Effector memory CD8-positive, alpha-beta T cell (primary cell): ENCODE results near the gene THSD7A.
"Not testable (repeated sequence)": the region's sequence is repeated elsewhere in the genome, so short reads cannot be mapped to it uniquely, and the experiment has no call there.

ENCODE experiments used
- ATAC-seq: fragments of 150-1000 bp; cut with Tn5 transposase; replicated peaks from 2 replicates; pipeline ENCODE4 v1.10.0; 2021; ENCODE audit warnings: mild to moderate bottlenecking, moderate library complexity
- DNase-seq, 3 experiments: peaks; one replicate each; pipeline ENCODE4 v3.0.0; 2021
- H3K27ac Mint-ChIP-seq, 2 donors: one replicate each; pipeline ENCODE4 v1.8.0; 2022; ENCODE audit warnings: mild to moderate bottlenecking in 2 of 2, mixed read lengths in 2 of 2, moderate library complexity in 2 of 2
- H3K27me3 Mint-ChIP-seq, 2 donors: one replicate each; pipeline ENCODE4 v1.8.0; 2022; ENCODE audit warnings: mixed read lengths in 2 of 2
- H3K36me3 Mint-ChIP-seq: one replicate; pipeline ENCODE4 v1.8.0; 2022; ENCODE audit warnings: mild to moderate bottlenecking, moderate library complexity, mixed read lengths; ENCODE audit not compliant: insufficient read depth
- H3K4me1 Mint-ChIP-seq, 2 donors: one replicate each; pipeline ENCODE4 v1.8.0; 2022; ENCODE audit warnings: low read depth in 2 of 2, mixed read lengths in 2 of 2
- H3K4me3 Mint-ChIP-seq, 2 donors: one replicate each; pipeline ENCODE4 v1.8.0; 2022; ENCODE audit warnings: mild to moderate bottlenecking in 2 of 2, mixed read lengths in 2 of 2, moderate library complexity in 2 of 2
- H3K9me3 Mint-ChIP-seq, 2 donors: one replicate each; pipeline ENCODE4 v1.8.0; 2022; ENCODE audit warnings: mixed read lengths in 2 of 2

The THSD7A gene

DNA sequence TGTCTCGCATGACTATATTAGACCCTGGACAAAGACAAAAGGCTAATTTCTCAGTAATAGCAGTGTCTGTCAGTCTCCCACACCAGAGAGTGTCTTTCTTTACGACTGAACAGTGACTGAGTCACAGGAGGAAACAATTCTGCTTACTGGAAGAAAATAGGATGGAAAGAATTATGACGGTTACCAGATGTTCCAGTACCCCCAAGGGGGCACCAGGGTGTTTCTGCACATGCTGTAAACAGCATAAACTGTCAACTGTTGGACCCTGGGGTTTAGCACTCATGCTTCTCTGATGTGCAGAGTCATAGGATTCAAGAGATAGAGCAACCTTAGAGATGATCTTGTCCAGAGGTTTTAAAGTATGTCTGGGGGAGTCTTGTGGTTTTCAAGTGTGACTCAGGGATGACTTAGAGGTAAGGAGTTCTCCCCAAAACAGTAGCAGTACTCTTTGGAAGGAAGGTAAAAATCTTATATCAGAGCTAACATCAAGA, 291.7 kb downstream of the THSD7A start:
- Mint-ChIP-seq H3K27ac (no peak overlapping the region), H3K9me3 (peaks cover 0 to 8% of the 10 kb centered on the region in 2 donors), H3K36me3 (no peaks in the 10 kb centered on the region), H3K27me3 (no peaks in the 10 kb centered on the region), H3K4me1 (no peaks in the 10 kb centered on the region), H3K4me3 (no peak overlapping the region)
- ATAC-seq (no peak), DNase-seq (no peak)

DNA sequence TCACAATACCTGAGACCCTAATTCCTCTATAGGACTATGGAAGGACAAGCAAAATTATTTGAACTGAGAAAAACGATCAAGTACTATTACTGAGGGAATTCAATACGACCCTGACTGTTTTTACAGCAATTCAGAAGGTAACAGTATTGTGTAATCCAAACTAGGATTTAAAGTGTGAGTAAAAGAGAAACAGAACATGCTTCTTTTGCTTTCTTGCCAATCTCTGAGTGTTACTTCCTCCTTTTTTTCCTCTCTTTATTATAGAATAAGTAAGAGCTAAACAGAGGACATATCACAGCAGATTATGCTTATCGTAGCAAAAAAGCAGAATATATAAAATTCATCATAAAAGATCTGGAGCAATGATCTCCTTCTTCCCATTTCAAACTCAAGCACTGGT, 292.1 kb downstream of the THSD7A start:
- Mint-ChIP-seq H3K36me3 (no peaks in the 10 kb centered on the region), H3K27me3 (no peaks in the 10 kb centered on the region), H3K4me1 (no peaks in the 10 kb centered on the region), H3K27ac (no peak overlapping the region), H3K9me3 (peaks cover 0 to 8% of the 10 kb centered on the region in 2 donors), H3K4me3 (no peak overlapping the region)
- DNase-seq (no peak), ATAC-seq (no peak)

DNA sequence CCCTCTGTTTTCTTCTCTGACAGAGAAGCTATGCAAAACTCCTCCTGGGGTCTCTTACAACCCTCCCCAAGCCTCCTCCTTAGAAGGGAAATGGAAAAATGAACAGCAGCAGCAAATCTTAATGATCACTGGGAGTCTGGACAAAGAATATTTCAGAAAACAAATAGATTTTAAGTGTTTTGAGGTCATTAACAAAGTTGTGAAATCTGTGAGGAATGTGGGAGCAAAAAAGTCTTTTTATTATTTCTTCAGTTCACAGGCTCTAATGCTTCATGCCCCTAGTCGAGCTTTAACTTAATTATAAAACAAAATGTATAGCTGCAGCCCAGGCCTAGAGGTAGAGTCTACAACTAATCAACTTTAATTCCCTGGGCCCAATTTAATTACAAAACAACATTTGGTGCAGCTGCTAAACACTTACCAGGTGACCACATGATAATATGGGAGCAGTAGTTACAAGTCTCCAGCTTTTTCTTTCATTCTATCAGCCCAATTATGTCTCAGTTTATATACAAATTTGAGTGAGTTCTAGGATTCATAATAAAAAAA, 293.2 kb downstream of the THSD7A start:
- no peaks in the 10 kb centered on the region for H3K4me1 Mint-ChIP-seq
- no peak overlapping the region for H3K4me3 Mint-ChIP-seq
- no peak for DNase-seq
- no peaks in the 10 kb centered on the region for H3K36me3 Mint-ChIP-seq
- H3K27me3 Mint-ChIP-seq, result no peaks in the 10 kb centered on the region
- H3K27ac Mint-ChIP-seq, result no peak overlapping the region
- peaks cover 0 to 8% of the 10 kb centered on the region in 2 donors for H3K9me3 Mint-ChIP-seq
- no peak for ATAC-seq

DNA sequence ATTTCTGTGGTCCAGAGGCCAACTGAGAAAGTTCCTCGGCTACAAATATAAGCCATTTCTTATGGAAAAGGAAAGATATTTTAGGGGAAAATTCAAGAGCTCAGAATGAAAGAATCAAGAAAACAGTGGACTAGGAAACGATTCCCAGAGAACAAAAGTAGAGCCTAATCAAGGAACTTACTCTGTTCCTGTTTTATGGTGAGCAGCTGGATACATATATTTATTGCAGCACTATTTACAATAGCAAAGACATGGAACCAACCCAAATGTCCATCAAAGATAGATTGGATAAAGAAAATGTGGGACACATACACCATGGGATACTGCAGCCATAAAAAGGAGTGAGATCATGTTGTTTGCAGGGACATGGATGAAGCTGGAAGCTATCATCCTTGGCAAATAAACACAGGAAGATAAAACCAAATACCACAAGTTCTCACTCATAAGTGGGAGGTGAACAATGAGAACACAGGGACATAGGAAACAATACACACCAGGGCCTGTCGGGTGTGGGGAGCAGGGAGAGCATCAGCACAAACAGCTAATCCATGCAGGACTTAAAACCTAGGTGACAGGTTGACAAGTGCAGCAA, 298.7 kb downstream of the THSD7A start:
- H3K27ac Mint-ChIP-seq, result no peak overlapping the region
- ATAC-seq (no peak), DNase-seq (no peak)
- peaks cover 4 to 21% of the 10 kb centered on the region in 2 donors for H3K9me3 Mint-ChIP-seq
- no peak overlapping the region for H3K4me3 Mint-ChIP-seq
- no peaks in the 10 kb centered on the region for H3K36me3 Mint-ChIP-seq
- no peaks in the 10 kb centered on the region for H3K4me1 Mint-ChIP-seq
- H3K27me3 Mint-ChIP-seq, result no peaks in the 10 kb centered on the region

DNA sequence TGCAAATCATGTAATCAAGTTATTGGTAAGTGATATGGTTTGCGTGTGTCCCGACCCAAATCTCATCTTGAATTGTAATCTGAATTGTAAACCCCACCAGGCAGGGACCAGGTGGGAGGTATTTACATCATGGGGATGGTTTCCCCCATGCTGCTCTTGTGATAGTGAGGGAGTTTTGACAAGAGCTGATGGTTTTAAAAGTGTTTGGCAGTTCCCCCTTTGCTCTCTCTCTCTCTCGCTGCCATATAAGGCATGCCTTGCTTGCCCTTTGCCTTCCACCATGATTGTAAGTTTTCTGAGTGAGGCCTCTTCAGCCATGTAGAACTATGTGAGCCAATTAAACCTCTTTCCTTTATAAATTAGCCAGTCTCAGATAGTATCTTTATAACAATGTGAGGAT, 302.6 kb downstream of the THSD7A start:
- Mint-ChIP-seq H3K36me3 (no peaks in the 10 kb centered on the region), H3K4me1 (no peaks in the 10 kb centered on the region), H3K27me3 (no peaks in the 10 kb centered on the region), H3K4me3 (no peak overlapping the region), H3K27ac (no peak overlapping the region), H3K9me3 (peaks cover 4 to 13% of the 10 kb centered on the region in 2 donors)
- no peak for ATAC-seq
- no peak for DNase-seq

DNA sequence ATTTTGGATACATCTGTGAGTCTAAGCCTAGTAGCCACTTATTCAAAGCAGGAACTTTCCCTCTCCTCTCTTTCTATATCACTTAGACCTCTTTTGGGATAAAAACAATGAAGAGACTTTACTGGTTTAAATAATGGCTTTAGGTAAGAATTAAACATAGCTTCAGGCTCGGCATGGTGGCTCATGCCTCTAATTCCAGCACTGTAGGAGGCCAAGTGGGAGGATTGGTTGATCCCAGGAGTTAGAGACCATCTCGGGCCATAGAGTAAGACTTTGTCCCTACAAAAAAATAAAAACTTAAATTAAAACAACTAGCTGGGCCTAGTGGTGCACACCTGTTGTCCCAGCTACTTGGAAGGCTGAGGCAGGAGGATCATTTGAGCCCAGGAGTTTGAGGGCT, 304.3 kb downstream of the THSD7A start:
- Mint-ChIP-seq H3K27ac (no peak overlapping the region), H3K9me3 (peaks cover 4 to 13% of the 10 kb centered on the region in 2 donors), H3K36me3 (no peaks in the 10 kb centered on the region), H3K4me1 (no peaks in the 10 kb centered on the region), H3K27me3 (no peaks in the 10 kb centered on the region), H3K4me3 (no peak overlapping the region)
- no peak for DNase-seq
- ATAC-seq, result no peak

DNA sequence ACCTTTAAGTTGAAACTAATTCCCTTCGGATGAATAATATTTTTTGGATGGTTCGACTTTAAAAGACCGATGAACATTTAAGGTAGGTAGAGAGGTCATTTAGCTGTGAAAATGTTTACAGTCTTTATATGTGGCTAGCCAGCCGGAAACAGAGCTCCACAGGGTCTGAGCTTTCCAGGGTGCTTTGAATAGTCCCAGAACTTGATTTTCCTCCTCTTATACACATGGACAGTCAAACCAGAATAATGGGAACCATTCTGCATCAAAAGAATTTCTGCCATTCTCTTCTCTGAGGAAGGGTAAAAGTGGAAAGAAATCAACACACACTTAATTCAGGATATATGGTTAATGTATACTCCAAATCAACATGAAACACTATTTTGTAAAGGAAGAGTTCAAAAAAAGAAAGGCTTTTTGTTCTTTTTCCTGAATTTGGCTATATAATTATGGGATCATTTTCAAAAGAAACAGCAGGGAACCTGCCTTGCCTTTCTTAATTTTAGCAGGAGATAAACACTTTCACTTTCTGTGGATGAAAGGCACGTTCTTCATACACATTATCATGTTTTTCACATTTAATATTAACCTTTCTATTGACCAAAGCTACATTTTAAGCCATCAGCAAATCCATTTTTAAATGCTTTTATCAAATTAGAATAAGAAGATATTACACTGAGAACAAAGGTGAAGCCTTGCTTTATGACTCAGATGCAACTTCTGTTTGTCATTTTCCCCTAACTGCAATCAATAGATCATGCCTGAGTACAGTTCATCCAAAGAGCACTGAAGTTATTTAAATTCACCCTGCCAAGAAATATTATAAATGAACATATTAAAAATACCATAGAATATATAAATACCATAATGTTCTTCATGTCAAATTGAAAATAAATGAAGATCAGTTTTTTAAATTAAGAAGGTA, 307.3 kb downstream of the THSD7A start:
- H3K27me3 Mint-ChIP-seq, result no peaks in the 10 kb centered on the region
- DNase-seq (no peak), ATAC-seq (no peak)
- H3K4me3 Mint-ChIP-seq, result no peak overlapping the region
- H3K4me1 Mint-ChIP-seq, result no peaks in the 10 kb centered on the region
- peaks cover 0 to 6% of the 10 kb centered on the region in 2 donors for H3K9me3 Mint-ChIP-seq
- no peaks in the 10 kb centered on the region for H3K36me3 Mint-ChIP-seq
- H3K27ac Mint-ChIP-seq, result no peak overlapping the region

DNA sequence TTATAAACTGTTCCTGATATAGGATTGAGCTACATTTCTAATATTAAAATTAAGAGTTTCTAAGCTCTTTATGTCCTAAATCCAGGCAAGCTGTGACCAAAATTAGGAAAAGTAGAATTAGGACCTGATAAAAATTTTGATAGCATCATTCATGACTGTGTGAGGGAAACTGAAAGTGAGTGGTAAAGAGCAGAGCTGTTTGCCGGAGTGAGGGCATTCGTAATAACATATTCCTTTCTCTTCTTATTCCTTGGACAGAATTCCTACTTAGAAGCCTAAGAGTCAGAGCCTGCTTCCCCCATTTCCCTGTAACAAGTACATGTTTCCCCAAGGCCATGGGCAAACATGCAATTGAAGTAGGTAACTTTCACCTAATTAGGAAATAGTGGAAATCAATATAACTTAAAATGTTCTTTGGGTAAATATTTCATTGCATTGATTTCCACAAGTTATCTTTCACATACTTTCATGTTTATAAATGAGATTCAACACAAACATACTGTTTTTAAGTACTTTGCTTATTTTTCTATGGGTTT, 310.0 kb downstream of the THSD7A start:
- H3K27ac Mint-ChIP-seq, DNase-seq, H3K4me3 Mint-ChIP-seq, H3K27me3 Mint-ChIP-seq, H3K9me3 Mint-ChIP-seq, H3K36me3 Mint-ChIP-seq, H3K4me1 Mint-ChIP-seq, ATAC-seq: not testable (repeated sequence)

DNA sequence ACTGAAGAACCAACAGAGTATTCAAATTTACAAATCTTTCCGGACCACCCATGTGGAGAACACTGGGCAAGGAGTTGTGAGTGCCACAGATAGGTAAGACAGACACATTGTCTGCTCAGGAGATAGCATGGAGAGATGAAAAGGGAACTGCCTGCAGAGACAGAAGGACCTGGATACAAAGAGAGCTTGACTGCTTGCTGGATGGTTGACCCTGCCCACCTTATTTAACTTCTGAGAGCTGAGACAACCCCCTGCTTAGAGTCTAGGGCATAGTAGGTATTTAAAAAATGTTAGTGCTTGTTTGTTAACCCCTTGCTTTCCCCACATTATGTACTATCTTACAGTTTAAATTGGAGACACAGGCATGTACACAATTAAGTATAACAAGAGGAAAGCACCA, 314.1 kb downstream of the THSD7A start:
- DNase-seq, result no peak
- Mint-ChIP-seq H3K4me3 (no peak overlapping the region), H3K9me3 (peaks cover 0 to 8% of the 10 kb centered on the region in 2 donors), H3K4me1 (no peaks in the 10 kb centered on the region), H3K27ac (no peak overlapping the region), H3K36me3 (no peaks in the 10 kb centered on the region), H3K27me3 (no peaks in the 10 kb centered on the region)
- ATAC-seq, result no peak

DNA sequence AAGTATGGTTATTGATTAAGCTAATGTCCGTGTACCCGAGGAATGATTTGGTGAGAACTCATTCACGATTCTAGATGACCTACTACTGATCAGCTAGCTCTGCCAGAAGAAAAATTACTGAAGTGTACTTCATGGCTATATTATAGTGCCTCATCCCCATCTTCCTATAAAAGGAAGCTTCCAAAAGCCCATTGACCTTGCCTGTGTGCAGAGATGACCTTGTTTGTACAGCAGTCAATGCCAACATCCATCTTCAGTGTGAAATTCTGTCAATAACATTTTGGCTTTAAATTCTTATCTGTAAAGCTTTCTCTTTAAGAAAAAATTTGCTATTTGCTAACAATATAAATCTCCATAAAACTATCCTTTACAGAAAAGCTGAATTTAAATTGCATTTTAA, 315.7 kb downstream of the THSD7A start:
- H3K36me3 Mint-ChIP-seq, result no peaks in the 10 kb centered on the region
- peaks cover 0 to 13% of the 10 kb centered on the region in 2 donors for H3K9me3 Mint-ChIP-seq
- no peak for ATAC-seq
- no peak overlapping the region for H3K4me3 Mint-ChIP-seq
- no peak overlapping the region for H3K27ac Mint-ChIP-seq
- no peaks in the 10 kb centered on the region for H3K27me3 Mint-ChIP-seq
- H3K4me1 Mint-ChIP-seq, result no peaks in the 10 kb centered on the region
- DNase-seq, result no peak

DNA sequence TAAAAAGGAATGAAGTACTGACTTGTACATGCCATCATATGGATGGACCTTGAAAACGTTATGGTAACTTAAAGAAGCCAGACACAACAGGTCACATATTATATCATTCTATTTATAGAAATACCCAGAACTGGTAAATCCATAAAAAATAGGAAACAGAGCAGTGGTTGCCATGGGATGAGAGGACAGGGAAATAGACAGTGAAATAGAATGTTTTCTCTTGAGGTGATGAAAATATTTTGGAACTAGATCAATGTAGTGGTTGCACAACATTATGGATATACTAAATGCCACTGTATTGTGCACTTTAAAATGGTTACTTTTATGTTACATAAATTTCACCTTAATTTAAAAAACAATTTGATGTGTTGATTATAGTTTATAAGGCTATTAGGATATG, 318.5 kb downstream of the THSD7A start:
- H3K9me3 Mint-ChIP-seq, result peaks cover 0 to 11% of the 10 kb centered on the region in 2 donors
- no peak overlapping the region for H3K4me3 Mint-ChIP-seq
- H3K36me3 Mint-ChIP-seq, result no peaks in the 10 kb centered on the region
- H3K4me1 Mint-ChIP-seq, result no peaks in the 10 kb centered on the region
- no peak for ATAC-seq
- no peak for DNase-seq
- H3K27ac Mint-ChIP-seq, result no peak overlapping the region
- no peaks in the 10 kb centered on the region for H3K27me3 Mint-ChIP-seq

DNA sequence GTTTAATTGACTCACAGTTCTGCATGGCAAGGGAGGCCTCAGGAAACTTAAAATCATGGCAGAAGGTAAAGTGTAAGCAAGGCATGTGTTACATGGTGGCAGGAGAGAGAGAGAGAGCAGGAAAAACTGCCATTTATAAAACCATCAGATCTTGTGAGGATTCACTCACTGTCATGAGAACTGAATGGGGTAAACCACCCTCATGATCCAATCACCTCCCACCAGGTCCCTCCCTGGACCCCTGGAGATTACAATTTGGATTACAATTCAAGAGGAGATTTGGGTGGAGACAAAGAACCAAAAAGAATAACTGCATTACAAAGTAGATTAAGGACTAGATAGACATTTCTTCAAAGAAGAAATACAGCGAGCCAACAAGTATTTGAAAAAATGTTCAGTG, 324.1 kb downstream of the THSD7A start:
- DNase-seq, result no peak
- no peaks in the 10 kb centered on the region for H3K36me3 Mint-ChIP-seq
- no peaks in the 10 kb centered on the region for H3K27me3 Mint-ChIP-seq
- peaks cover 8 to 13% of the 10 kb centered on the region in 2 donors for H3K9me3 Mint-ChIP-seq
- no peaks in the 10 kb centered on the region for H3K4me1 Mint-ChIP-seq
- H3K4me3 Mint-ChIP-seq, result no peak overlapping the region
- ATAC-seq, result no peak
- H3K27ac Mint-ChIP-seq, result no peak overlapping the region

DNA sequence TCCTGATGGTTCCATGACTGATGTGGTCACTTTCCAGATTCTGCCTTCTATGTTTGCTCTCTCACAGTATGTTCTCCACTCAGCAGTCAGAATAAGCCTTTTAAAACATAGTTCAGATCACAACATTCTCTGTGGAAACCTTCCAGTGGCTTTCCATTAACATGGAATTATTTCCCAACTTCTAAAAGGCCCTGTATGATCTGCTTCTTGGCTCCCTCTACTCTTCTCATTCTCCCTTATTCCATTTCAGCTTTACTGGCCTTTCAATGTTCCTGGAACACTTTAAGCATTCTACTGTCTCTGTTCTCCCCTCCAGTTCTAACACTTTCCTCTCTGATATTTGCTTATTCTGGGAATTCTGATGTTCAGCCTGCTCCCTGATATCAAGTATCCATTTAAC, 325.6 kb downstream of the THSD7A start:
- no peak overlapping the region for H3K27ac Mint-ChIP-seq
- H3K27me3 Mint-ChIP-seq, result no peaks in the 10 kb centered on the region
- H3K4me3 Mint-ChIP-seq, result no peak overlapping the region
- peaks cover 8 to 11% of the 10 kb centered on the region in 2 donors for H3K9me3 Mint-ChIP-seq
- DNase-seq, result no peak
- no peak for ATAC-seq
- no peaks in the 10 kb centered on the region for H3K36me3 Mint-ChIP-seq
- H3K4me1 Mint-ChIP-seq, result no peaks in the 10 kb centered on the region
